DOHH2 (cell line): Measurements from ENCODE around the gene ARHGEF12.

Source experiments
- H3F3A ChIP-seq: fragments of 200-600 bp; sonication (generic), shearing (Covaris generic); 2 replicates; pipeline ENCODE4 v1.6.0; 2016; ENCODE audit warnings: antibody characterized with exemption, mild to moderate bottlenecking; ENCODE audit not compliant: control insufficient read depth, insufficient read depth
- H3K27ac ChIP-seq: fragments of 200-600 bp; sonication (generic); 2 replicates; pipeline ENCODE4 v1.5.1; 2014; ENCODE audit warnings: low read depth, mild to moderate bottlenecking, low read length, moderate library complexity
- H3K27me3 ChIP-seq: fragments of 200-600 bp; sonication (generic); 2 replicates; pipeline ENCODE4 v1.6.1; 2014; ENCODE audit warnings: mild to moderate bottlenecking, low read length, mixed read lengths; ENCODE audit not compliant: control insufficient read depth
- H3K36me3 ChIP-seq: fragments of 200-600 bp; sonication (generic); 2 replicates; pipeline ENCODE4 v1.6.1; 2014; ENCODE audit warnings: mild to moderate bottlenecking, low read length, moderate library complexity, mixed read lengths; ENCODE audit not compliant: control insufficient read depth
- H3K4me1 ChIP-seq: fragments of 200-600 bp; sonication (generic); 2 replicates; pipeline ENCODE4 v1.6.1; 2014; ENCODE audit warnings: mild to moderate bottlenecking, low read length, mixed read lengths; ENCODE audit not compliant: control insufficient read depth
- H3K4me2 ChIP-seq: fragments of 200-600 bp; sonication (generic); 2 replicates; pipeline ENCODE4 v1.6.0; 2014; ENCODE audit warnings: mild to moderate bottlenecking, low read length, moderate library complexity
- H3K4me3 ChIP-seq: fragments of 200-600 bp; sonication (generic); 2 replicates; pipeline ENCODE4 v1.5.1; 2014; ENCODE audit warnings: mild to moderate bottlenecking, low read length, mixed read lengths
- H3K79me2 ChIP-seq: fragments of 200-600 bp; sonication (generic); 2 replicates; pipeline ENCODE4 v1.6.1; 2014; ENCODE audit warnings: mild to moderate bottlenecking, low read length, mixed read lengths; ENCODE audit not compliant: control insufficient read depth
- H3K9me2 ChIP-seq: fragments of 200-600 bp; sonication (generic); replicated peaks from 2 replicates; pipeline ENCODE4 v1.6.1; 2014; ENCODE audit warnings: mild to moderate bottlenecking, low read length, mixed read lengths; ENCODE audit not compliant: control insufficient read depth
- H3K9me3 ChIP-seq: fragments of 200-600 bp; sonication (generic); 2 replicates; pipeline ENCODE4 v1.6.1; 2014; ENCODE audit warnings: antibody characterized with exemption, low read length, mixed read lengths; ENCODE audit not compliant: control insufficient read depth, insufficient read depth
- H4K20me1 ChIP-seq: fragments of 200-600 bp; sonication (generic); 2 replicates; pipeline ENCODE4 v1.6.0; 2014; ENCODE audit warnings: low read depth, mild to moderate bottlenecking, antibody characterized with exemption, low read length, moderate library complexity; ENCODE audit not compliant: control insufficient read depth, insufficient read depth
- CTCF ChIP-seq: fragments of 200-600 bp; sonication (generic); IDR thresholded peaks from one replicate; pipeline ENCODE4 v1.5.1; 2014; ENCODE audit warnings: antibody characterized with exemption, mild to moderate bottlenecking, low read depth, low read length; ENCODE audit not compliant: poor library complexity, severe bottlenecking
- EZH2phosphoT487 ChIP-seq: fragments of 200-600 bp; sonication (generic); IDR thresholded peaks from 2 replicates; pipeline ENCODE4 v1.6.1; 2017; ENCODE audit warnings: borderline replicate concordance, mild to moderate bottlenecking, antibody characterized with exemption, low read length, moderate library complexity, mixed read lengths

The ARHGEF12 gene

GRCh38 chr11:120384476-120384875 is 48.3 kb downstream of the ARHGEF12 start:
- H3K36me3 ChIP-seq = no peaks in the 10 kb centered on the region
- no peak overlapping the region for H3K4me2 ChIP-seq
- H3K27ac ChIP-seq = no peak overlapping the region
- peaks cover 6% of the 10 kb centered on the region; the same call in 1 of the 2 replicates for H3K27me3 ChIP-seq
- no peaks in the 10 kb centered on the region for H3K9me3 ChIP-seq
- H3K9me2 ChIP-seq = no peaks in the 10 kb centered on the region
- peaks cover 4% of the 10 kb centered on the region; the same call in 1 of the 2 replicates for H4K20me1 ChIP-seq
- H3K79me2 ChIP-seq = peaks cover 45% of the 10 kb centered on the region
- H3K4me1 ChIP-seq = no peaks in the 10 kb centered on the region
- TF ChIP-seq EZH2phosphoT487 = no peak
- H3F3A ChIP-seq = no peaks in the 10 kb centered on the region
- no peak overlapping the region for H3K4me3 ChIP-seq

- Histone ChIP-seq H3K36me3 (no peaks in the 10 kb centered on the region), H3K79me2 (peaks cover 44% of the 10 kb centered on the region), H3K4me3 (no peak overlapping the region), H3F3A (no peaks in the 10 kb centered on the region), H3K9me3 (no peaks in the 10 kb centered on the region), H3K27me3 (peaks cover 6% of the 10 kb centered on the region; the same call in 1 of the 2 replicates), H3K27ac (no peak overlapping the region), H3K4me1 (no peaks in the 10 kb centered on the region), H4K20me1 (peaks cover 4% of the 10 kb centered on the region; the same call in 1 of the 2 replicates), H3K9me2 (no peaks in the 10 kb centered on the region), H3K4me2 (no peak overlapping the region)
- no peak for TF ChIP-seq EZH2phosphoT487
- no peak for TF ChIP-seq CTCF
Observed at GRCh38 chr11:120385110-120385509, 48.9 kb downstream of the ARHGEF12 start.

- H3K4me3 ChIP-seq = no peak overlapping the region
- no peak overlapping the region for H3K27ac ChIP-seq
- H3K79me2 ChIP-seq = peaks cover 38% of the 10 kb centered on the region
- no peaks in the 10 kb centered on the region for H3K9me2 ChIP-seq
- H3K4me1 ChIP-seq = no peaks in the 10 kb centered on the region
- H3F3A ChIP-seq = no peaks in the 10 kb centered on the region
- H3K27me3 ChIP-seq = peaks cover 6% of the 10 kb centered on the region; the same call in 1 of the 2 replicates
- no peak overlapping the region for H3K4me2 ChIP-seq
- H3K36me3 ChIP-seq = no peaks in the 10 kb centered on the region
- H3K9me3 ChIP-seq = no peaks in the 10 kb centered on the region
- H4K20me1 ChIP-seq = peaks cover 4% of the 10 kb centered on the region; the same call in 1 of the 2 replicates
- TF ChIP-seq EZH2phosphoT487 = no peak
- TF ChIP-seq CTCF = no peak
Observed at GRCh38 chr11:120385655-120386054, 49.4 kb downstream of the ARHGEF12 start.

- no peaks in the 10 kb centered on the region for H3K9me2 ChIP-seq
- no peak overlapping the region for H3K4me2 ChIP-seq
- no peaks in the 10 kb centered on the region for H3K36me3 ChIP-seq
- H4K20me1 ChIP-seq = peaks cover 4% of the 10 kb centered on the region; the same call in 1 of the 2 replicates
- no peak overlapping the region for H3K4me3 ChIP-seq
- H3K27me3 ChIP-seq = peaks cover 6% of the 10 kb centered on the region; the same call in 1 of the 2 replicates
- no peaks in the 10 kb centered on the region for H3F3A ChIP-seq
- H3K4me1 ChIP-seq = no peaks in the 10 kb centered on the region
- no peak for TF ChIP-seq CTCF
- TF ChIP-seq EZH2phosphoT487 = no peak
- peaks cover 32% of the 10 kb centered on the region for H3K79me2 ChIP-seq
- H3K27ac ChIP-seq = no peak overlapping the region
- no peaks in the 10 kb centered on the region for H3K9me3 ChIP-seq
Observed at GRCh38 chr11:120386318-120386717, 50.1 kb downstream of the ARHGEF12 start.
